ENCODE results near the gene SDR42E1.

The SDR42E1 gene

DNA sequence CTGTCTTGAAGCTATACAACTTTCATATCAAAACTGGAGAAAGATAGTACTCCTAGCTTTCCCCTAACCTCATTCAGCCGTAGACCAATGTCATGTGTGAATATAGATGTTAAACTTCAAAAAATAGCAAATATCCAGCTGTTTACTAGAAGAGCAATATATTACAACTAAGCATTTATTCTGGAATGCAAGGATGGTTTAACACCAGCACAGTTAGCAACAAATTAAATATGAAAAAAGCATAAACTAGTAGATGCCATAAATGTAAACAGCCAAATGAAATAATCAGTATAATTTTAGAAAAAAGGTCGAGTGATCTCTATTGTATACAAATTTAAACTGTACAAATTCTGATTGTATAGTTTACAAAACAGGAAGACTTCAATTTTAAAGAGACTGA lies 59.7 kb downstream of the SDR42E1 start:
- no peaks in the 10 kb centered on the region for H3K4me1 Mint-ChIP-seq (ENCODE audit: low read depth)
- no peaks in the 10 kb centered on the region for H3K36me3 Mint-ChIP-seq
- H3K27ac Mint-ChIP-seq: no peak overlapping the region
- peaks cover 15% of the 10 kb centered on the region for H3K9me3 Mint-ChIP-seq (ENCODE audit: low read depth)
- peaks cover 6% of the 10 kb centered on the region for H3K27me3 Mint-ChIP-seq
- H3K4me3 Mint-ChIP-seq: no peak overlapping the region

DNA sequence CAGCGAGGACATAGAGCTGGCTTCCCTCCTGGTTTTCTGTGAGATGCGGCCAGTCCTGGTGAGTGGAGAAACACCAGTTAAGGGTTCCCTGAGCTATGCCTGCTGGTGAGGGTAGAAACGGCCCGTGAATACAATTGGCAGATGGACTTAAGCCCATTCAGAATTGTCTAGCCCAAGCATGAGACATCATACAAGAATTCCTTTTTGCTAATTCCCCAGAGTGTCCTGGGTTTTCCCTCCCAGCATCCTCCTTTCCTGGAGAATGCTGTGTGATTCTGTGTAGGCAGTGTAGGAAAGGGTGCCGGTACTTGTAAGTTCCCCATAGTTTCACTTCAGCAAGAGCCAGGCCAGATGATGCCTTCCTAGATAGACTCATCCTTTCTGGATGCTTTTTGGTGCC lies 65.1 kb downstream of the SDR42E1 start:
- Mint-ChIP-seq H3K27me3 (no peaks in the 10 kb centered on the region), H3K9me3 (ENCODE audit: low read depth) (peaks cover 2% of the 10 kb centered on the region), H3K27ac (no peak overlapping the region), H3K36me3 (no peaks in the 10 kb centered on the region), H3K4me1 (ENCODE audit: low read depth) (no peaks in the 10 kb centered on the region), H3K4me3 (no peak overlapping the region)

DNA sequence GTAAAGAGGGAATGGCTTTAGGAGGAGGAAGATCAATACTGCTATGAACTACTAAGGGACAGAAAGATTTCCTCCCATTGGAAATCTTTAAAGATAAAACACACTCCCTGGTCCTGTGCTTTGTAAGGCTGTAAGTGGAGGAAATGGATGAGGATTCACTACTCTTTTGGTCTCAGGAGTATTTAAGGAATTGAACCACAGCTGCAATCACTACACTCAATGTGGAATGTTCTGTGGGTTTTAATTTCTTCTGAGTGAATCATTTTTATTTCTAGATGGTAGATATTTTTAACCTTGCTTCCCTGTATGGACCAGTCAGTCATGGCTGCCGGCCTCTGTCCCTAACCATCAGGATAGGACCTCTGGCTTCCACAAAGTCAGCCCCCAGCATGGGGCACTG lies 65.6 kb downstream of the SDR42E1 start:
- no peaks in the 10 kb centered on the region for H3K27me3 Mint-ChIP-seq
- H3K27ac Mint-ChIP-seq: no peak overlapping the region
- H3K4me3 Mint-ChIP-seq: no peak overlapping the region
- no peaks in the 10 kb centered on the region for H3K9me3 Mint-ChIP-seq (ENCODE audit: low read depth)
- no peaks in the 10 kb centered on the region for H3K4me1 Mint-ChIP-seq (ENCODE audit: low read depth)
- no peaks in the 10 kb centered on the region for H3K36me3 Mint-ChIP-seq

DNA sequence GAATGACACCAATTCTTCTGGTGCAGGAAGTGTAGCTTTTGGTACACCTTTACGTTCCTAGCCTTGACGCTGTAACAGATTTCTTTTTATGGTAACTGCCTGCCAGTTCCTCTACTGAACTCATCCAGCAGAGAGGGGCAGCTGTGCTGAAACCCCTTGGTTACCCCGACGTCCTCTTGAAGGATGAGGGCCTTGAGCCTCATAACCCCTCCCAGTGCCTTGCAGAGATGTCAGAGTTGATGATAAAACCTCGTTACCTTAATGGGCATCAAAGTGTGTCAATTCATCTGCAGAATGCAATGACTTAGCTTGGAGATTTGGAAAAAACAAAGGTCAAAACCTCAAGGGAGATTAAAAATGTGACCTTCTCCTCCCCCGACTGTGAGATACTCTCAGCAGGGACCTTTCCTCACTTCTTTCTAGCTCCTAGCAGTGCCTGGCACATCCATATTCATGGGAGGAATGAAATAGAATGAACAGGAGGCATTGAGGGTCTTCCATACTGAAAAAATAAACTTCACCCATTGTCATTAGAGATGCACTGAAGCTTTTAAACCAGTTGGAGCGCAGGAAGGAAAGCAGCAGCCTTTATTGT lies 69.2 kb downstream of the SDR42E1 start:
- H3K27ac Mint-ChIP-seq: no peak overlapping the region
- no peaks in the 10 kb centered on the region for H3K4me1 Mint-ChIP-seq (ENCODE audit: low read depth)
- H3K27me3 Mint-ChIP-seq: peaks cover 2% of the 10 kb centered on the region
- H3K36me3 Mint-ChIP-seq: no peaks in the 10 kb centered on the region
- no peak overlapping the region for H3K4me3 Mint-ChIP-seq
- H3K9me3 Mint-ChIP-seq (ENCODE audit: low read depth): no peaks in the 10 kb centered on the region

DNA sequence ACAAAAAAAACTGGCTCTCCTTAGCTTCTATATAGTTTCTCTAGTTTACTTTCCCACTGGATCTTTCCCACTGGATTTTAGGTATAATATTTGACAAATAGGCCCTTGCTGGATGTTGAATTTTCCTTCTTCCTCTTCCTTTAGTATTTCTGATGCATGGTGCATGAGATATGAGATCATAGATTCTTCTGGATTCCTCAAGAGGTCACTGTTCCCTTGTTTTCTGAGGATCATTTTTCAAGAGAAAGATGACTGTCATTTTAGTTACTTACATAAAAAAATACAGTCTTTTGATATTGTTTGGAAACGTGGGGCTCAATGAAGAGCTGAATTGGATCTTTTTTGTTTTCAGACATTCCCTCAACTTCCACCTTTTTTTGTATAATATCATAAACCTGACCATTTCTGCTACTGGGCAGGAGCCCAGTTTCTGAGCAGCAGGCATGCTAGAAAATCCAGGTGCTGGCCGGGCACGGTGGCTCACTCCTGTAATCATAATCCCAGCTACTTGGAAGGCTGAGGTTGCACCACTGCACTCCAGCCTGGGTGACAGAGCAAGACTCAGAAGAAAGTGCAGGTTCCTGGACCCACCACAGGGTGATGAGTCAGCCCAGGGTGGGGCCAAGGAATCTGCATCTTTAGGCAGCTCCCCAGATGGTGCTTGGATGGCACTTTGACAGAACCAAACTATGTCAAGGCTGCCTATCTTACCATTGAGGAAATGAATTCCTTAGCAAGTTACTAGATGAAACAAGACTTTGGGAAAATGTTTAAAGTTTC lies 70.3 kb downstream of the SDR42E1 start:
- Mint-ChIP-seq H3K4me3 (no peak overlapping the region), H3K4me1 (ENCODE audit: low read depth) (no peaks in the 10 kb centered on the region), H3K9me3 (ENCODE audit: low read depth) (no peaks in the 10 kb centered on the region), H3K27me3 (peaks cover 2% of the 10 kb centered on the region), H3K27ac (no peak overlapping the region), H3K36me3 (no peaks in the 10 kb centered on the region)

DNA sequence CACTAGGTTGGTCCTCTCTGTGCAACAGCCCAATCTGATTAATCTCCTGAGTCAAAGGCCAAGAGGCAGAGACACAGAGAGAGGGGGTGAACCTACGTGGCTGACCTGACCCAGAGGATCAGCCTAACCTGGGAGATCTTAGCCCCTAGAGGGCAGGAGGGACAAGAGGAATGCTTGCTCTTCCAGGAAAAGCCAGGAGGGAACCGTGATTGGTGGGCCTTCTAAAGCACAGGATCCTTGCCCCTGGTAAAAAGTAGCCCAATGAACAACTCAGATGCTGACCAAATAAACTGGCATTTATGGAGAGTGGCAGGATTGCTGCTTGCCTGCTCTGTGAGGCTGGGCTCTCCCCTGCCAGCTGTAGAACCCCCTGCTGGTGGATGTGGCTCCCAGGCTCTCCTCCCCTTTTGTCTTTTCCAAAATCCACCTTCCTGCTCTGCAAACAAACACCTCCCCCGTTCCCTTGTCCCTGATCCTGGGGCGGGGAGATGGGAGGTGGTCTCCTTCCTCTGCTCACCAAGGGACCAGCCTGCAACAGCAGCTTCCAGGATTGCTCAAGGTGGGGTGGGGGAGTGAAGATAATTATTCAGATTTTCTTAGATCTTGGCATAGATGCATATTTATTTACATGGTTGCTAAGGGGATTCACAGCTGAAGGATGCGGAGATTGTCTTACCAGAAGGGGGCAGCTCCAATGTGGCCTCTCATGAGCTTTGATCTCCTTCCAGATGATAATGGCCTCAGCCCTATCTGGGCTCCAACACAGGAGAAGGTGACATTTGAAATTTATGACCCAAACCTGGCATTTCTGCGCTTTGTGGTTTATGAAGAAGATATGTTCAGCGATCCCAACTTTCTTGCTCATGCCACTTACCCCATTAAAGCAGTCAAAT lies 71.9 kb downstream of the SDR42E1 start:
- Mint-ChIP-seq H3K27me3 (peaks cover 2% of the 10 kb centered on the region), H3K36me3 (no peaks in the 10 kb centered on the region), H3K9me3 (ENCODE audit: low read depth) (no peaks in the 10 kb centered on the region), H3K4me3 (no peak overlapping the region), H3K27ac (no peak overlapping the region), H3K4me1 (ENCODE audit: low read depth) (no peaks in the 10 kb centered on the region)
